Esophagus squamous epithelium (tissue), 4 donors: ENCODE data around the gene BCLAF3.

Experiments used
- CTCF ChIP-seq, 6 experiments: fragments of 450-650 bp in 4 of 6; fragments of 200-600 bp in 2 of 6; sonication (generic) in 2 of 6; IDR thresholded peaks; one replicate each; pipeline ENCODE4 v1.5.1; 2016 to 2019; ENCODE audit warnings: antibody characterized with exemption in 6 of 6, mild to moderate bottlenecking in 4 of 6, moderate library complexity in 4 of 6
- POLR2A ChIP-seq, 4 donors: fragments of 450-650 bp; IDR thresholded peaks; one replicate each; pipeline ENCODE4 v1.6.1; 2017; ENCODE audit warnings: antibody characterized with exemption in 4 of 4, mild to moderate bottlenecking in 4 of 4, moderate library complexity in 3 of 4

- TF ChIP-seq CTCF (IDR thresholded peaks at IDR 0.05) (no peak), POLR2A (IDR thresholded peaks at IDR 0.05) (no peak)
These were observed 15.0 kb downstream of the BCLAF3 start for GRCh38 chrX:19975845-19976244.
